Panc1 (cell line): ENCODE data around the gene SETD7. TPM values are rescaled to one million over a fixed set of nuclear protein-coding genes. Genes with fewer than 3 reads are reported as not detected.

Source experiments
- ATAC-seq: fragments of 200-7000 bp; cut with Tn5 transposase; 2 replicates; pipeline ENCODE4 v1.9.1; 2020; ENCODE audit warnings: mild to moderate bottlenecking, moderate library complexity
- BruUV-seq: library from RNA; stranded (reverse); fragments of 400-500 nt; replicated peaks from 2 replicates; lab custom pipeline; 2021; lab: Mats Ljungman, UMichigan
- CTCF ChIA-PET: fragments of 300-600 bp; sonication (Branson Sonifier 250); formaldehyde crosslinking; loops from one replicate; lab custom pipeline; 2022; ENCODE audit warnings: antibody characterized with exemption; lab: Charles Lee
- POLR2A ChIA-PET: fragments of 300-600 bp; sonication (Branson Sonifier 250); formaldehyde crosslinking; loops from one replicate; lab custom pipeline; 2022; ENCODE audit warnings: antibody characterized with exemption; lab: Charles Lee
- DNase-seq: peaks from one replicate; pipeline ENCODE4 v3.0.0-alpha.2; 2010; ENCODE audit warnings: low read depth, low spot score
- H3K27ac ChIP-seq: 2 replicates; pipeline ENCODE4 v1.5.1; 2011; ENCODE audit warnings: mild to moderate bottlenecking, low read length, inconsistent platforms
- H3K27me3 ChIP-seq: fragments of 200-500 bp; sonication (Bioruptor generic); 2 replicates; pipeline ENCODE4 v1.6.0; 2014; ENCODE audit warnings: low read length, inconsistent platforms; ENCODE audit not compliant: control insufficient read depth, insufficient read depth
- H3K36me3 ChIP-seq: fragments of 200-500 bp; sonication (Bioruptor generic); 2 replicates; pipeline ENCODE4 v1.5.1; 2014; ENCODE audit warnings: inconsistent platforms, mild to moderate bottlenecking, low read length, moderate library complexity; ENCODE audit not compliant: control insufficient read depth, insufficient read depth
- H3K4me1 ChIP-seq: 2 replicates; pipeline ENCODE4 v1.5.1; 2011; ENCODE audit warnings: inconsistent platforms, mild to moderate bottlenecking, low read length, moderate library complexity; ENCODE audit not compliant: control insufficient read depth, insufficient read depth
- H3K4me3 ChIP-seq, 2 experiments: 2 replicates each; pipeline ENCODE4 v1.5.1; 2011 to 2012; ENCODE audit warnings: low read depth in 2 of 2, low read length in 2 of 2, mild to moderate bottlenecking in 2 of 2, inconsistent platforms in 1 of 2, moderate library complexity in 1 of 2
- H3K9me3 ChIP-seq: fragments of 200-500 bp; sonication (Bioruptor generic); 2 replicates; pipeline ENCODE4 v1.5.1; 2014; ENCODE audit warnings: low read depth, mild to moderate bottlenecking, inconsistent platforms, low read length, moderate library complexity; ENCODE audit not compliant: control insufficient read depth, insufficient read depth
- POLR2AphosphoS5 ChIP-seq: IDR thresholded peaks from 2 replicates; pipeline ENCODE4 v1.6.1; 2012; ENCODE audit warnings: mild to moderate bottlenecking, low read depth, low read length, moderate library complexity
- SIN3A ChIP-seq: IDR thresholded peaks from 2 replicates; pipeline ENCODE4 v1.6.1; 2012; ENCODE audit warnings: low read depth, mild to moderate bottlenecking, low read length, moderate library complexity, borderline replicate concordance; ENCODE audit not compliant: insufficient read depth
- TCF7L2 ChIP-seq: IDR thresholded peaks from 2 replicates; pipeline ENCODE4 v1.6.1; 2011; ENCODE audit warnings: mild to moderate bottlenecking, low read depth, low read length, inconsistent platforms
- in situ Hi-C: cut with HindIII; loops from 2 replicates; pipeline ENCODE4 v1.10.0; 2016; ENCODE audit warnings: low sequenced_read_pairs, low pct_unique_long_range_greater_than_20kb
- intact Hi-C: fragments of 100-400 bp; cut with micrococcal nuclease; formaldehyde crosslinking; loops from one replicate; pipeline ENCODE4 v1.10.0; 2022; ENCODE audit not compliant: unreplicated experiment
- total RNA-seq: library from RNA; stranded (reverse); gene quantifications from one replicate; pipeline ENCODE4 v1.2.1, GENCODE V29; 2021; ENCODE audit not compliant: unreplicated experiment
- TF ChIP-seq, protein P1 (sequence below): fragments of 450-650 bp; IDR thresholded peaks from 2 replicates; pipeline ENCODE4 v1.5.1; 2017; ENCODE audit warnings: mild to moderate bottlenecking
- TF ChIP-seq, protein P2 (sequence below), 2 experiments: IDR thresholded peaks; 2 replicates each; pipeline ENCODE4 v1.6.1; 2011 to 2012; ENCODE audit warnings: low read depth in 2 of 2, control low read depth in 1 of 2, low read length in 1 of 2, mild to moderate bottlenecking in 1 of 2, moderate library complexity in 1 of 2; ENCODE audit not compliant: insufficient read depth in 1 of 2

The SETD7 gene
- total RNA-seq, 1 experiment from 2014 or later, result 24.8 TPM

DNA sequence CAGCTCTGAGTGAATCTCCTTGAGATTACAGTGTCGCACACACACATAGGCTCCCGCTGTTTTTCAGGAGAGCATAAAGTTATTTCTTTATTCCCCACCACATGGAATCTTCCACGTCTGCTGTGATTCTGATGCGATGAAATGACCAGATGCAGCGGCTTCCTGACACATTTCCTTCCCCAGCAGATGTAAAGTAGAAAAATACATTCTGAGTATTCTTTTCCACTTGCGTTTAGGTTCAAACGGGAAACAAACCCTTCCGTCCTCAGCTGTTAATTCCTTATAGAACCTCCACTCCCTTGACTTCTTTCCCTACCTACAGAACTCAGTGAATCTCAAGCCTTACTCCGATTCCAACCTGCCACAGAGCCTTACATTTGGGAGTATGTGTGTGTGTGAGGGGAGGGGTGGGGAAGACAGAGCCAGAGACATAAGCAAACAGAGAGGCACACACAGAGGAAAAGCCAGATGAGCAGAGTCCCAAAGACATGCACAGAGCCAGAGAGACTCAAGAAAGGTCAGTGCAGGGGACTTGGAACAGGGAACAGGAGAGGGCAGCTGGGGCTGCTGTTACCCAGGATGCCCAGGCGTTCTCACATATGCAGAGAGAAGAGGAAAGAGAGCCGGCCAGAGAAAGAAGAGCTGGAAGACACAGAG is 47.3 kb downstream of the SETD7 start:
- intact Hi-C loops (no loop called here), in situ Hi-C loops (no loop called here)
- ATAC-seq (no peak), DNase-seq (no peak)
- Histone ChIP-seq H3K9me3 (no peaks in the 10 kb centered on the region), H3K27ac (no peak overlapping the region), H3K27me3 (no peaks in the 10 kb centered on the region), H3K4me3 (no peak overlapping the region), H3K36me3 (no peaks in the 10 kb centered on the region), H3K4me1 (no peaks in the 10 kb centered on the region)
- POLR2A ChIA-PET, result no interaction called here
- CTCF ChIA-PET, result interaction anchor here (1.1 to 1.3 kb wide), 2 partner anchors 11 to 14 kb away, joined by 3 to 14 read pairs; no protein-coding TSS in a partner anchor
- no TSS peak for BruUV-seq
- TF ChIP-seq TCF7L2 (no peak), SIN3A (no peak)
- TF ChIP-seq, protein P1, sequence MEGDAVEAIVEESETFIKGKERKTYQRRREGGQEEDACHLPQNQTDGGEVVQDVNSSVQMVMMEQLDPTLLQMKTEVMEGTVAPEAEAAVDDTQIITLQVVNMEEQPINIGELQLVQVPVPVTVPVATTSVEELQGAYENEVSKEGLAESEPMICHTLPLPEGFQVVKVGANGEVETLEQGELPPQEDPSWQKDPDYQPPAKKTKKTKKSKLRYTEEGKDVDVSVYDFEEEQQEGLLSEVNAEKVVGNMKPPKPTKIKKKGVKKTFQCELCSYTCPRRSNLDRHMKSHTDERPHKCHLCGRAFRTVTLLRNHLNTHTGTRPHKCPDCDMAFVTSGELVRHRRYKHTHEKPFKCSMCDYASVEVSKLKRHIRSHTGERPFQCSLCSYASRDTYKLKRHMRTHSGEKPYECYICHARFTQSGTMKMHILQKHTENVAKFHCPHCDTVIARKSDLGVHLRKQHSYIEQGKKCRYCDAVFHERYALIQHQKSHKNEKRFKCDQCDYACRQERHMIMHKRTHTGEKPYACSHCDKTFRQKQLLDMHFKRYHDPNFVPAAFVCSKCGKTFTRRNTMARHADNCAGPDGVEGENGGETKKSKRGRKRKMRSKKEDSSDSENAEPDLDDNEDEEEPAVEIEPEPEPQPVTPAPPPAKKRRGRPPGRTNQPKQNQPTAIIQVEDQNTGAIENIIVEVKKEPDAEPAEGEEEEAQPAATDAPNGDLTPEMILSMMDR, result no peak
- TF ChIP-seq, protein P2, sequence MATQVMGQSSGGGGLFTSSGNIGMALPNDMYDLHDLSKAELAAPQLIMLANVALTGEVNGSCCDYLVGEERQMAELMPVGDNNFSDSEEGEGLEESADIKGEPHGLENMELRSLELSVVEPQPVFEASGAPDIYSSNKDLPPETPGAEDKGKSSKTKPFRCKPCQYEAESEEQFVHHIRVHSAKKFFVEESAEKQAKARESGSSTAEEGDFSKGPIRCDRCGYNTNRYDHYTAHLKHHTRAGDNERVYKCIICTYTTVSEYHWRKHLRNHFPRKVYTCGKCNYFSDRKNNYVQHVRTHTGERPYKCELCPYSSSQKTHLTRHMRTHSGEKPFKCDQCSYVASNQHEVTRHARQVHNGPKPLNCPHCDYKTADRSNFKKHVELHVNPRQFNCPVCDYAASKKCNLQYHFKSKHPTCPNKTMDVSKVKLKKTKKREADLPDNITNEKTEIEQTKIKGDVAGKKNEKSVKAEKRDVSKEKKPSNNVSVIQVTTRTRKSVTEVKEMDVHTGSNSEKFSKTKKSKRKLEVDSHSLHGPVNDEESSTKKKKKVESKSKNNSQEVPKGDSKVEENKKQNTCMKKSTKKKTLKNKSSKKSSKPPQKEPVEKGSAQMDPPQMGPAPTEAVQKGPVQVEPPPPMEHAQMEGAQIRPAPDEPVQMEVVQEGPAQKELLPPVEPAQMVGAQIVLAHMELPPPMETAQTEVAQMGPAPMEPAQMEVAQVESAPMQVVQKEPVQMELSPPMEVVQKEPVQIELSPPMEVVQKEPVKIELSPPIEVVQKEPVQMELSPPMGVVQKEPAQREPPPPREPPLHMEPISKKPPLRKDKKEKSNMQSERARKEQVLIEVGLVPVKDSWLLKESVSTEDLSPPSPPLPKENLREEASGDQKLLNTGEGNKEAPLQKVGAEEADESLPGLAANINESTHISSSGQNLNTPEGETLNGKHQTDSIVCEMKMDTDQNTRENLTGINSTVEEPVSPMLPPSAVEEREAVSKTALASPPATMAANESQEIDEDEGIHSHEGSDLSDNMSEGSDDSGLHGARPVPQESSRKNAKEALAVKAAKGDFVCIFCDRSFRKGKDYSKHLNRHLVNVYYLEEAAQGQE (IDR thresholded peaks at IDR 0.05; ENCODE audit: insufficient read depth in 1 of 2, low read depth in 2 of 2, low read length in 1 of 2), result no peak

DNA sequence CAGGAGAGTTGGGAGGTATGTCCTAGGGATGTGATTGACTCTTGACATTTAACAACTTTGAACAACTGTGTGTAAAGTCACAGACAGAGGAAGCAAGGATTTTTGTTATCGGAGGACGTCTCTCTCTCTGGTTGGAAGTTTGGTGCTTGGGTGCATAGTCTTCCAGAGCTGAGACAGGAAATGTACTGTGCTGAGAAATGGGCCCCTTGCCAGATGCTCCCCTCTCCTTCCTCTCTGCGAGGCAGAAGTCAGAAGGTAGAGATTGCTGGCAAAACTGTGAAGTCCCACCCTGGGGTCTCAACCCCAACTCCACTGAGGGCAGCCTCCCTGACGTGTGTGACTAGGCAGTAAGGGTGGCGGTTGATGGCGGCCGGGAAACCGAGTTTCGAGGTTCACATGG is 49.2 kb downstream of the SETD7 start:
- in situ Hi-C loops, result no loop called here
- DNase-seq (no peak), ATAC-seq (no peak)
- Histone ChIP-seq H3K4me3 (no peak overlapping the region), H3K36me3 (no peaks in the 10 kb centered on the region), H3K27me3 (no peaks in the 10 kb centered on the region), H3K9me3 (no peaks in the 10 kb centered on the region), H3K4me1 (no peaks in the 10 kb centered on the region), H3K27ac (no peak overlapping the region)
- intact Hi-C loops, result no loop called here
- TF ChIP-seq, protein P2 (IDR thresholded peaks at IDR 0.05; ENCODE audit: insufficient read depth in 1 of 2, low read depth in 2 of 2, low read length in 1 of 2), result no peak
- TF ChIP-seq, protein P1, result no peak
- TF ChIP-seq TCF7L2 (no peak), SIN3A (no peak), POLR2AphosphoS5 (no peak)
- ChIA-PET CTCF (no interaction called here), POLR2A (no interaction called here)
- no TSS peak for BruUV-seq
